A673 (cell line): ENCODE data around the gene MYLK4. TPM values are rescaled to one million over a fixed set of nuclear protein-coding genes. Genes with fewer than 3 reads are reported as not detected.

Source experiments
- BruUV-seq: library from RNA; stranded (reverse); fragments of 400-500 nt; replicated peaks from 2 replicates; lab custom pipeline; 2021; lab: Mats Ljungman, UMichigan
- CTCF ChIA-PET: fragments of 300-600 bp; sonication (Branson Sonifier 250); formaldehyde crosslinking; loops from one replicate; lab custom pipeline; 2022; ENCODE audit warnings: antibody characterized with exemption; lab: Charles Lee
- POLR2A ChIA-PET: fragments of 300-600 bp; sonication (Branson Sonifier 250); formaldehyde crosslinking; loops from one replicate; lab custom pipeline; 2022; ENCODE audit warnings: antibody characterized with exemption; ENCODE audit not compliant: low non-redundant PET; lab: Charles Lee
- DNase-seq: peaks from one replicate; pipeline ENCODE4 v3.0.0-alpha.2; 2015; ENCODE audit warnings: low spot score
- H3K27ac ChIP-seq: fragments of 200-600 bp; sonication (generic); 2 replicates; pipeline ENCODE4 v1.5.1; 2016; ENCODE audit warnings: mixed run types, low read depth, mild to moderate bottlenecking, mixed read lengths, antibody characterized with exemption, low read length; ENCODE audit not compliant: poor library complexity, severe bottlenecking
- H3K27me3 ChIP-seq: fragments of 200-600 bp; sonication (generic); replicated peaks from 2 replicates; pipeline ENCODE4 v1.6.1; 2017; ENCODE audit warnings: mixed run types, low read depth, mild to moderate bottlenecking, mixed read lengths, antibody characterized with exemption, low read length; ENCODE audit not compliant: insufficient read depth, poor library complexity
- H3K36me3 ChIP-seq: fragments of 200-600 bp; sonication (generic); 2 replicates; pipeline ENCODE4 v1.6.1; 2016; ENCODE audit warnings: mixed run types, mild to moderate bottlenecking, mixed read lengths, antibody characterized with exemption, low read length; ENCODE audit not compliant: insufficient read depth, poor library complexity, severe bottlenecking
- H3K4me1 ChIP-seq: fragments of 200-600 bp; sonication (generic); 2 replicates; pipeline ENCODE4 v1.6.1; 2017; ENCODE audit warnings: mixed run types, mild to moderate bottlenecking, mixed read lengths, antibody characterized with exemption, low read length; ENCODE audit not compliant: insufficient read depth, poor library complexity, severe bottlenecking
- H3K4me3 ChIP-seq: fragments of 200-600 bp; sonication (generic); 2 replicates; pipeline ENCODE4 v1.5.1; 2016; ENCODE audit warnings: low read depth, mixed run types, mild to moderate bottlenecking, mixed read lengths, low read length; ENCODE audit not compliant: poor library complexity, severe bottlenecking
- H3K9me3 ChIP-seq: fragments of 200-600 bp; sonication (generic); 2 replicates; pipeline ENCODE4 v1.6.1; 2016; ENCODE audit warnings: mixed run types, low read depth, mild to moderate bottlenecking, mixed read lengths, antibody characterized with exemption, low read length; ENCODE audit not compliant: poor library complexity, severe bottlenecking
- CTCF ChIP-seq: fragments of 300-800, 200-600 bp; sonication (generic); conservative IDR thresholded peaks from 2 replicates; pipeline ENCODE4 v1.5.1; 2017; ENCODE audit warnings: low read depth, mild to moderate bottlenecking, antibody characterized with exemption, low read length, moderate library complexity, mixed read lengths
- EZH2 ChIP-seq: fragments of 200-600 bp; sonication (generic); IDR thresholded peaks from 2 replicates; pipeline ENCODE4 v1.6.1; 2017; ENCODE audit warnings: borderline replicate concordance, low read depth, mild to moderate bottlenecking, mixed read lengths, antibody characterized with exemption, low read length; ENCODE audit not compliant: poor library complexity, severe bottlenecking
- intact Hi-C: fragments of 100-400 bp; cut with micrococcal nuclease; formaldehyde crosslinking; loops from one replicate; pipeline ENCODE4 v1.10.0; 2022; ENCODE audit not compliant: unreplicated experiment
- total RNA-seq: library from RNA; stranded (reverse); gene quantifications from 2 replicates; pipeline ENCODE4 v1.2.3, GENCODE V29; 2021

The MYLK4 gene
- total RNA-seq, 1 experiment from 2014 or later: 0.39 TPM

GRCh38 chr6:2744209-2744771 lies 6.4 kb downstream of the MYLK4 start:
- no TSS peak for BruUV-seq
- CTCF ChIA-PET: no interaction called here

GRCh38 chr6:2743280-2744208 lies 7.2 kb downstream of the MYLK4 start:
- H3K36me3 ChIP-seq: no peaks in the 10 kb centered on the region
- no peak for DNase-seq
- H3K27me3 ChIP-seq: no peaks in the 10 kb centered on the region
- CTCF ChIA-PET: no interaction called here
- H3K4me3 ChIP-seq: no peak overlapping the region
- no TSS peak for BruUV-seq
- POLR2A ChIA-PET: interaction anchor here (0.7 kb wide), 1 partner anchor 310 kb away, joined by 3 read pairs; no protein-coding TSS in a partner anchor
- TF ChIP-seq EZH2 (no peak), CTCF (no peak)
- H3K27ac ChIP-seq: no peak overlapping the region
- intact Hi-C loops: no loop called here
- no peaks in the 10 kb centered on the region for H3K9me3 ChIP-seq
- H3K4me1 ChIP-seq: peaks cover 45% of the 10 kb centered on the region

More at GRCh38 chr6:2744209-2744771, 6.4 kb downstream of the MYLK4 start:
- H3K27ac ChIP-seq: no peak overlapping the region
- peak; percentile 53 for DNase-seq
- peaks cover 48% of the 10 kb centered on the region for H3K4me1 ChIP-seq
- H3K4me3 ChIP-seq: no peak overlapping the region
- POLR2A ChIA-PET: no interaction called here
- H3K36me3 ChIP-seq: no peaks in the 10 kb centered on the region
- H3K9me3 ChIP-seq: no peaks in the 10 kb centered on the region
- TF ChIP-seq EZH2 (no peak), CTCF (peak; percentile 57)
- H3K27me3 ChIP-seq: no peaks in the 10 kb centered on the region
- intact Hi-C loops: no loop called here

- Histone ChIP-seq H3K36me3 (no peaks in the 10 kb centered on the region), H3K27ac (no peak overlapping the region), H3K4me1 (peaks cover 28% of the 10 kb centered on the region), H3K9me3 (no peaks in the 10 kb centered on the region), H3K4me3 (no peak overlapping the region), H3K27me3 (no peaks in the 10 kb centered on the region)
- TF ChIP-seq EZH2 (no peak), CTCF (no peak)
- DNase-seq: no peak
- intact Hi-C loops: no loop called here
- ChIA-PET POLR2A (no interaction called here), CTCF (no interaction called here)
- BruUV-seq: no TSS peak
These were observed 9.0 kb downstream of the MYLK4 start for GRCh38 chr6:2741756-2742155.
